Upper lobe of right lung (tissue), 1 donor: ENCODE measurements around the gene RNF6. TPM values are rescaled to one million over a fixed set of nuclear protein-coding genes. Genes with fewer than 3 reads are reported as not detected.

Source experiments
- ATAC-seq: fragments of 200-7000 bp; cut with Tn5 transposase; one replicate; pipeline ENCODE4 v1.9.1; 2020; ENCODE audit warnings: mild to moderate bottlenecking, moderate library complexity
- DNase-seq: peaks from one replicate; pipeline ENCODE4 v3.0.0-alpha.2; 2020
- H3K27ac ChIP-seq: fragments of 200-600 bp; one replicate; pipeline ENCODE4 v1.8.0; 2022
- H3K27me3 ChIP-seq: fragments of 200-600 bp; one replicate; pipeline ENCODE4 v1.8.0; 2022; ENCODE audit warnings: mild to moderate bottlenecking
- H3K36me3 ChIP-seq: fragments of 200-600 bp; one replicate; pipeline ENCODE4 v1.8.0; 2022
- H3K4me1 ChIP-seq: fragments of 200-600 bp; one replicate; pipeline ENCODE4 v1.8.0; 2022
- H3K4me3 ChIP-seq: fragments of 200-600 bp; one replicate; pipeline ENCODE4 v1.8.0; 2022; ENCODE audit warnings: mild to moderate bottlenecking
- H3K9me3 ChIP-seq: fragments of 200-600 bp; one replicate; pipeline ENCODE4 v1.8.0; 2022
- CTCF ChIP-seq: fragments of 200-600 bp; IDR thresholded peaks from one replicate; pipeline ENCODE4 v1.8.0; 2022; ENCODE audit warnings: antibody characterized with exemption
- intact Hi-C: fragments of 100-400 bp; cut with DNase I; formaldehyde crosslinking; loops from one replicate; pipeline ENCODE4 v1.11.0; 2022
- total RNA-seq: library from RNA; stranded (reverse); fragmentation: NEBNext Ultra II Directional; extraction: Animal tissue kit (Norgen Biotek cat#: 25700); gene quantifications from one replicate; pipeline ENCODE4 v1.2.1, GENCODE V29; 2021
- donor health status: DM: no; HTN: yes; CAD: no; lungs with severe emphysema.

RNF6 gene
- total RNA-seq, 1 donor from 2014 or later, result 29.5 TPM

- H3K27ac ChIP-seq, result no peak overlapping the region
- intact Hi-C loops, result no loop called here
- H3K9me3 ChIP-seq, result no peaks in the 10 kb centered on the region
- H3K4me1 ChIP-seq, result no peaks in the 10 kb centered on the region
- no peaks in the 10 kb centered on the region for H3K36me3 ChIP-seq
- DNase-seq, result no peak
- no peak for TF ChIP-seq CTCF
- no peak for ATAC-seq
- no peaks in the 10 kb centered on the region for H3K27me3 ChIP-seq
- H3K4me3 ChIP-seq, result no peak overlapping the region
These were observed 58.3 kb downstream of the RNF6 start for GRCh38 chr13:26163812-26164211.

Other genes with a start within 250 kb of the RNF6 start
- gene SHISA2, start 170.3 kb downstream of the RNF6 start, total RNA-seq, result 26.3 TPM
- 11.2 TPM for gene CDK8, start 31.8 kb upstream of the RNF6 start, total RNA-seq